ENCODE results near the gene STMN3.

The STMN3 gene

GRCh38 chr20:63653041-63653973 is at the start of gene STMN3:
Gene STMN3, minus strand, starts transcription at chr20:63653424. Its CDS starts 79 bp downstream, at chr20:63653345.
- DNase-seq: peak; percentile 68

- no peak for DNase-seq
Measured at GRCh38 chr20:63702036-63702665, 48.9 kb upstream of the STMN3 start.

GRCh38 chr20:63701329-63702035 is 48.3 kb upstream of the STMN3 start:
- no peak for DNase-seq

- DNase-seq: no peak
Measured at GRCh38 chr20:63701051-63701328, 47.8 kb upstream of the STMN3 start.

GRCh38 chr20:63700199-63701050 is 47.2 kb upstream of the STMN3 start:
- no peak for DNase-seq

- DNase-seq: no peak
Measured at GRCh38 chr20:63699466-63700198, 46.4 kb upstream of the STMN3 start.

- DNase-seq: peak; percentile 7
Measured at GRCh38 chr20:63698739-63699465, 45.7 kb upstream of the STMN3 start.

- DNase-seq: no peak
Measured at GRCh38 chr20:63697868-63698545, 44.8 kb upstream of the STMN3 start.

GRCh38 chr20:63697357-63697867 is 44.2 kb upstream of the STMN3 start:
- no peak for DNase-seq

GRCh38 chr20:63696628-63697356 is 43.6 kb upstream of the STMN3 start, which contains the start of gene TNFRSF6B:
Gene TNFRSF6B, plus strand, starts transcription at chr20:63696652. Its CDS starts 116 bp downstream, at chr20:63696768.
- no peak for DNase-seq

- peak; percentile 2 for DNase-seq
Measured at GRCh38 chr20:63696306-63696627, 43.0 kb upstream of the STMN3 start.

GRCh38 chr20:63695424-63696305 is 42.4 kb upstream of the STMN3 start:
- no peak for DNase-seq

GRCh38 chr20:63694584-63695423 is 41.6 kb upstream of the STMN3 start:
- DNase-seq: no peak

GRCh38 chr20:63693733-63694583 is 40.7 kb upstream of the STMN3 start:
- DNase-seq: no peak

- DNase-seq: no peak
Measured at GRCh38 chr20:63693083-63693732, 40.0 kb upstream of the STMN3 start.

GRCh38 chr20:63692436-63693082 is 39.3 kb upstream of the STMN3 start:
- no peak for DNase-seq

Measured in inflammatory macrophage treated with lipopolysaccharide for 4 hours (primary cell).